ENCODE results near the gene SPAG16.

GRCh38 chr2:214156971-214157370 is 872.7 kb downstream of the SPAG16 start:
- no peak for TF ChIP-seq GATA2 (IDR thresholded peaks at IDR 0.05; ENCODE audit: low read depth, low read length)
- no peak for TF ChIP-seq GATA3 (IDR thresholded peaks at IDR 0.05; ENCODE audit: low read depth, low read length)

Data from SH-SY5Y (cell line).